ENCODE data around the gene LAT.

GRCh38 chr16:29009050-29009837 is 24.4 kb downstream of the LAT start:
- TF ChIP-seq POLR2A (IDR thresholded peaks at IDR 0.05) (no peak), CTCF (IDR thresholded peaks at IDR 0.05) (no peak), POLR2AphosphoS5 (IDR thresholded peaks at IDR 0.05) (no peak)

Data from stomach (tissue), 4 donors.